ENCODE measurements around the gene TBC1D25. TPM values are rescaled to one million over a fixed set of nuclear protein-coding genes. Genes with fewer than 3 reads are reported as not detected.
"Not testable (repeated sequence)": the region's sequence is repeated elsewhere in the genome, so short reads cannot be mapped to it uniquely, and the experiment has no call there.

The TBC1D25 gene
- total and polyA plus RNA-seq, 7 donors: 9.3 to 18.4 (median 12.1) TPM

DNA sequence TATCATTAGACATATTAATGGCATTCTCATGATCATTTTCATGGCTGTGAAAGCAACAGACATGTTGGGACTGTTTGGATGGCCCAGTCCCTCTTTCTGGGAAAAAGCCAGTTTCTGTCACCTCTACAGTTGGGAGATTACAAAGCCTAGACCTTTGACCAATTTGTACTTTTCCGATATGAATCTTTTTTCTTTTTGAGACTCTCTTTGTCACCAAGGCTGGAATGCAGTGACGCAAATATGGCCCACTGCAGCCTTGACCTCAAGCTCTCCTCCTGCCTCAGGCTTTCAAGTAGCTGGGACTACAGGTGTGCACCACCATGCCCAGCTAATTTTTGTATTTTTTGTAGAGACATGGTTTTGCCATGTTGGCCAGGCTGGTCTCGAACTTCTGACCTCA, 9.4 kb downstream of the TBC1D25 start:
- Histone ChIP-seq H3K4me1 (no peaks in the 10 kb centered on the region), H3K9me3 (no peaks in the 10 kb centered on the region), H3K36me3 (ENCODE audit: insufficient read depth in 1 of 2, low read depth in 1 of 2) (peaks cover 0 to 42% of the 10 kb centered on the region in 2 donors), H3K4me3 (no peak overlapping the region), H3K27me3 (ENCODE audit: insufficient read depth in 3 of 3, low read length in 2 of 3) (no peaks in the 10 kb centered on the region), H3K27ac (no peak overlapping the region)
- WGBS, 3 donors: 89 to 98% (median 95%) methylated on average over 3 of the region's 3 CpGs
- intact Hi-C loops (cut with DNase I): no loop called here
- TF ChIP-seq, protein P1, sequence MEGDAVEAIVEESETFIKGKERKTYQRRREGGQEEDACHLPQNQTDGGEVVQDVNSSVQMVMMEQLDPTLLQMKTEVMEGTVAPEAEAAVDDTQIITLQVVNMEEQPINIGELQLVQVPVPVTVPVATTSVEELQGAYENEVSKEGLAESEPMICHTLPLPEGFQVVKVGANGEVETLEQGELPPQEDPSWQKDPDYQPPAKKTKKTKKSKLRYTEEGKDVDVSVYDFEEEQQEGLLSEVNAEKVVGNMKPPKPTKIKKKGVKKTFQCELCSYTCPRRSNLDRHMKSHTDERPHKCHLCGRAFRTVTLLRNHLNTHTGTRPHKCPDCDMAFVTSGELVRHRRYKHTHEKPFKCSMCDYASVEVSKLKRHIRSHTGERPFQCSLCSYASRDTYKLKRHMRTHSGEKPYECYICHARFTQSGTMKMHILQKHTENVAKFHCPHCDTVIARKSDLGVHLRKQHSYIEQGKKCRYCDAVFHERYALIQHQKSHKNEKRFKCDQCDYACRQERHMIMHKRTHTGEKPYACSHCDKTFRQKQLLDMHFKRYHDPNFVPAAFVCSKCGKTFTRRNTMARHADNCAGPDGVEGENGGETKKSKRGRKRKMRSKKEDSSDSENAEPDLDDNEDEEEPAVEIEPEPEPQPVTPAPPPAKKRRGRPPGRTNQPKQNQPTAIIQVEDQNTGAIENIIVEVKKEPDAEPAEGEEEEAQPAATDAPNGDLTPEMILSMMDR (IDR thresholded peaks at IDR 0.05): no peak
- DNase-seq (no peak), ATAC-seq (no peak)

DNA sequence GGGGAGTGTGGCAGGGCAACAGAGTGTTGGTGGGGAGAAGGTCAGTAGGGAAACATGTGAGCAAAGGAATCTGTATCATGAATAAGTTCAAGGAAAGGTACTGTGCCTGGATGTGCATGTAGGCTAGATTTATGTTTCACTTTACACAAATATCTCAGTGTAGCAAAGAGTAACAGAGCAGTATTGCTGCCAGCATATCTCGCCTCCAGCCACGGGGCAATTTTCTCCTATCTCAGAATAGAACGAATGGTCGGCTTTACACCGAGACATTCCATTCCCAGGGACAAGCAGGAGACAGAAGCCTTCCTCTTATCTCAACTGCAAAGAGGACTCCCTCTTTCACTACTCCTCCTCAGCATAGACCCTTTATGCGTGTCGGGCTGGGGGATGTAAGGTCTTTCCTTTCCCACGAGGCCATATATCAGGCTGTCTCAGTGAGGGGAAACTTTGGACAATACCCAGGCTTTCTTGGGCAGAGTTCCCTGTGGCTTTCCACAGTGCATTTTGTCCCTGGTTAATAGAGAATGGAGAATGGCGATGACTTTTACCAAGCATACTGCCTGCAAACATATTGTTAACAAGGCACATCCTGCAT, 16.3 kb downstream of the TBC1D25 start:
- H3K36me3 ChIP-seq (ENCODE audit: insufficient read depth in 1 of 2, low read depth in 1 of 2): peaks cover 7 to 51% of the 10 kb centered on the region in 2 donors
- H3K9me3 ChIP-seq; H3K27ac ChIP-seq; H3K4me3 ChIP-seq; intact Hi-C loops (cut with DNase I); H3K4me1 ChIP-seq; ATAC-seq; H3K27me3 ChIP-seq (ENCODE audit: insufficient read depth in 3 of 3, low read length in 2 of 3); DNase-seq: not testable (repeated sequence)
- 82 to 90% (median 89%) methylated on average over 9 of the region's 9 CpGs for WGBS, 3 donors

GRCh38 chrX:48558271-48558670, 18.8 kb downstream of the TBC1D25 start:
- WGBS, 3 donors: 66 to 76% (median 72%) methylated on average over 4 of the region's 4 CpGs
- H3K4me3 ChIP-seq: no peak overlapping the region
- H3K36me3 ChIP-seq (ENCODE audit: insufficient read depth in 1 of 2, low read depth in 1 of 2): peaks cover 7 to 60% of the 10 kb centered on the region in 2 donors
- no peaks in the 10 kb centered on the region for H3K4me1 ChIP-seq
- H3K9me3 ChIP-seq: no peaks in the 10 kb centered on the region
- DNase-seq: no peak
- ATAC-seq: peak; percentile 46 to 80 (median 68)
- intact Hi-C loops (cut with DNase I): no loop called here
- peaks cover 0 to 3% (median 0%) of the 10 kb centered on the region in 3 donors for H3K27me3 ChIP-seq (ENCODE audit: insufficient read depth in 3 of 3, low read length in 2 of 3)
- TF ChIP-seq, protein P1 (IDR thresholded peaks at IDR 0.05): no peak
- no peak overlapping the region for H3K27ac ChIP-seq

GRCh38 chrX:48559636-48560035, 20.1 kb downstream of the TBC1D25 start:
- Histone ChIP-seq H3K27me3 (ENCODE audit: insufficient read depth in 3 of 3, low read length in 2 of 3) (peaks cover 0 to 3% (median 0%) of the 10 kb centered on the region in 3 donors), H3K4me3 (no peak overlapping the region), H3K9me3 (no peaks in the 10 kb centered on the region), H3K36me3 (ENCODE audit: insufficient read depth in 1 of 2, low read depth in 1 of 2) (peaks cover 7 to 59% of the 10 kb centered on the region in 2 donors), H3K4me1 (no peaks in the 10 kb centered on the region), H3K27ac (no peak overlapping the region)
- 95% methylated on average over 18 to 24 of the region's 24 CpGs for WGBS, 3 donors
- ATAC-seq (no peak), DNase-seq (no peak)
- intact Hi-C loops (cut with DNase I): no loop called here
- TF ChIP-seq, protein P1 (IDR thresholded peaks at IDR 0.05): no peak

DNA sequence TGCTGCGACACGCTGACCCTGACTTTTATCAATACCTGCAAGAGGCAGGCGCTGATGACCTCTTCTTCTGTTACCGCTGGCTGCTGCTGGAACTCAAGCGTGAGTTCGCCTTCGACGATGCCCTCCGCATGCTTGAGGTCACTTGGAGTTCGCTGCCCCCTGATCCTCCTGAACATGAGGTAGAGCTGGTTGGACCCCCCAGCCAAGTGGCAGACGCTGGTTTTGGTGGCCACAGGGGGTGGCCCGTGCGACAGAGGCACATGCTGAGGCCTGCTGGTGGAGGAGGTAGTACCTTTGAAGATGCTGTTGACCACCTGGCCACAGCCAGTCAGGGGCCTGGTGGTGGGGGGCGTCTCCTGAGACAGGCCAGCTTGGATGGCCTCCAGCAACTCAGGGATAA, 20.5 kb downstream of the TBC1D25 start:
- peaks cover 7 to 55% of the 10 kb centered on the region in 2 donors for H3K36me3 ChIP-seq (ENCODE audit: insufficient read depth in 1 of 2, low read depth in 1 of 2)
- TF ChIP-seq, protein P1 (IDR thresholded peaks at IDR 0.05): no peak
- H3K27me3 ChIP-seq (ENCODE audit: insufficient read depth in 3 of 3, low read length in 2 of 3): peaks cover 0 to 3% (median 0%) of the 10 kb centered on the region in 3 donors
- WGBS, 3 donors: 92 to 97% (median 94%) methylated on average over 12 to 14 of the region's 14 CpGs
- H3K9me3 ChIP-seq: no peaks in the 10 kb centered on the region
- DNase-seq (no peak), ATAC-seq (no peak)
- no peak overlapping the region for H3K27ac ChIP-seq
- no peaks in the 10 kb centered on the region for H3K4me1 ChIP-seq
- H3K4me3 ChIP-seq: no peak overlapping the region
- intact Hi-C loops (cut with DNase I): no loop called here

Measured in psoas muscle (tissue), 8 donors.